Measurements from ENCODE around the gene RAG1. TPM values are rescaled to one million over a fixed set of nuclear protein-coding genes. Genes with fewer than 3 reads are reported as not detected.

RAG1 gene
- total RNA-seq, 4 donors from 2014 or later, result 1.5 to 4.8 (median 4.2) TPM

GRCh38 chr11:36628765-36629244, 61.0 kb downstream of the RAG1 start:
- no peak overlapping the region for H3K4me3 ChIP-seq (replicated peaks in 1 of 3)
- peak overlapping the region; percentile 66 to 85 (median 75) for H3K27ac ChIP-seq
- intact Hi-C loops (cut with DNase I), result loop anchor here (10.0 kb wide), 1 partner anchor 64 kb away; the partner anchor contains the start of gene RAG1
- WGBS, 2 donors, result 25 to 39% methylated on average over 4 of the region's 4 CpGs
- DNase-seq, result peak in 1 of 2 donors; percentile 9
- H3K36me3 ChIP-seq, result no peaks in the 10 kb centered on the region
- H3K27me3 ChIP-seq, result no peaks in the 10 kb centered on the region
- no peak for TF ChIP-seq CTCF (IDR thresholded peaks at IDR 0.05)
- TF ChIP-seq POLR2A (IDR thresholded peaks at IDR 0.05), result peak in 1 of 2 donors; percentile 49
- H3K4me1 ChIP-seq, result peaks cover 34 to 39% of the 10 kb centered on the region in 2 donors
- H3K9me3 ChIP-seq, result no peaks in the 10 kb centered on the region

Other genes starting within 250 kb of the RAG1 start
- 10 to 100 TPM; 16.0 to 30.5 (median 20.9) TPM for gene TRAF6, start 57.7 kb upstream of the RAG1 start, total RNA-seq
- gene IFTAP, start 26.5 kb downstream of the RAG1 start, total RNA-seq, result 100 to 1,000 TPM in 2 of 4 donors, 10 to 100 TPM in 2; 48.1 to 139 (median 99.0) TPM
- gene RAG2, start 30.2 kb downstream of the RAG1 start, total RNA-seq, result 10 to 100 TPM in 1 of 4 donors, 1 to 10 TPM in 1, under 1 TPM in 2; 0.20 to 25.7 (median 2.6) TPM

Measured in thyroid gland (tissue), 4 donors.